HS-27A (cell line): ENCODE data around the gene CRISP2.

Experiments used
- DNase-seq: peaks from one replicate; pipeline ENCODE4 v3.0.0-alpha.2; 2012; ENCODE audit warnings: low read depth, missing footprints

Gene CRISP2

GRCh38 chr6:49653942-49654341 is 59.4 kb downstream of the CRISP2 start:
- no peak for DNase-seq

GRCh38 chr6:49653438-49653837 is 59.9 kb downstream of the CRISP2 start:
- DNase-seq = no peak

- no peak for DNase-seq
Observed at GRCh38 chr6:49651239-49651638, 62.1 kb downstream of the CRISP2 start.

GRCh38 chr6:49649988-49650387 is 63.4 kb downstream of the CRISP2 start:
- no peak for DNase-seq

GRCh38 chr6:49648036-49648435 is 65.3 kb downstream of the CRISP2 start:
- DNase-seq = no peak

GRCh38 chr6:49647476-49647875 is 65.9 kb downstream of the CRISP2 start:
- DNase-seq = no peak

GRCh38 chr6:49646942-49647341 is 66.4 kb downstream of the CRISP2 start:
- no peak for DNase-seq

GRCh38 chr6:49646130-49646824 is 67.1 kb downstream of the CRISP2 start:
- no peak for DNase-seq

GRCh38 chr6:49645139-49645538 is 68.2 kb downstream of the CRISP2 start:
- DNase-seq = no peak
